Pons (tissue), 1 donor: Measurements from ENCODE around the gene TNNT1.
"Not testable (repeated sequence)": the region's sequence is repeated elsewhere in the genome, so short reads cannot be mapped to it uniquely, and the experiment has no call there.

Experiments used
- DNase-seq: peaks from one replicate; pipeline ENCODE4 v3.0.0-alpha.2; 2016; ENCODE audit warnings: low spot score

Gene TNNT1

GRCh38 chr19:55109527-55110291, 39.3 kb downstream of the TNNT1 start:
- DNase-seq: no peak

GRCh38 chr19:55107252-55107651, 41.8 kb downstream of the TNNT1 start:
- not testable (repeated sequence) for DNase-seq

GRCh38 chr19:55106591-55106990, 42.4 kb downstream of the TNNT1 start:
- no peak for DNase-seq

GRCh38 chr19:55105237-55105636, 43.8 kb downstream of the TNNT1 start:
- no peak for DNase-seq

- no peak for DNase-seq
Measured at GRCh38 chr19:55103190-55103589, 45.8 kb downstream of the TNNT1 start.

GRCh38 chr19:55101261-55101660, 47.7 kb downstream of the TNNT1 start:
- peak; percentile 71 for DNase-seq

- DNase-seq: no peak
Measured at GRCh38 chr19:55099557-55100506, 49.2 kb downstream of the TNNT1 start.

GRCh38 chr19:55098716-55099556, 50.1 kb downstream of the TNNT1 start:
- DNase-seq: no peak

- DNase-seq: no peak
Measured at GRCh38 chr19:55097864-55098715, 50.9 kb downstream of the TNNT1 start.

GRCh38 chr19:55096061-55096701, 52.8 kb downstream of the TNNT1 start:
- no peak for DNase-seq

GRCh38 chr19:55095260-55096060, 53.5 kb downstream of the TNNT1 start:
- no peak for DNase-seq

- no peak for DNase-seq
Measured at GRCh38 chr19:55094456-55095259, 54.3 kb downstream of the TNNT1 start.

- DNase-seq: no peak
Measured at GRCh38 chr19:55092423-55093318, 56.3 kb downstream of the TNNT1 start.

- no peak for DNase-seq
Measured at GRCh38 chr19:55091955-55092354, 57.1 kb downstream of the TNNT1 start.

- no peak for DNase-seq
Measured at GRCh38 chr19:55091126-55091910, 57.7 kb downstream of the TNNT1 start.

- DNase-seq: no peak
Measured at GRCh38 chr19:55090564-55090963, 58.4 kb downstream of the TNNT1 start.

- no peak for DNase-seq
Measured at GRCh38 chr19:55089342-55089944, 59.6 kb downstream of the TNNT1 start.
